Measurements from ENCODE around the gene NBL1.

NBL1 gene

GRCh38 chr1:19647643-19648042, 3.5 kb downstream of the NBL1 start:
- no peak for DNase-seq

GRCh38 chr1:19648239-19648638, 4.1 kb downstream of the NBL1 start:
- no peak for DNase-seq

GRCh38 chr1:19648689-19649088, 4.6 kb downstream of the NBL1 start:
- peak; percentile 24 for DNase-seq

- no peak for DNase-seq
Measured at GRCh38 chr1:19650416-19651140, 6.5 kb downstream of the NBL1 start.

GRCh38 chr1:19651141-19651737, 7.1 kb downstream of the NBL1 start:
- DNase-seq = peak; percentile 47

- DNase-seq = no peak
Measured at GRCh38 chr1:19654386-19654785, 10.3 kb downstream of the NBL1 start.

DNA sequence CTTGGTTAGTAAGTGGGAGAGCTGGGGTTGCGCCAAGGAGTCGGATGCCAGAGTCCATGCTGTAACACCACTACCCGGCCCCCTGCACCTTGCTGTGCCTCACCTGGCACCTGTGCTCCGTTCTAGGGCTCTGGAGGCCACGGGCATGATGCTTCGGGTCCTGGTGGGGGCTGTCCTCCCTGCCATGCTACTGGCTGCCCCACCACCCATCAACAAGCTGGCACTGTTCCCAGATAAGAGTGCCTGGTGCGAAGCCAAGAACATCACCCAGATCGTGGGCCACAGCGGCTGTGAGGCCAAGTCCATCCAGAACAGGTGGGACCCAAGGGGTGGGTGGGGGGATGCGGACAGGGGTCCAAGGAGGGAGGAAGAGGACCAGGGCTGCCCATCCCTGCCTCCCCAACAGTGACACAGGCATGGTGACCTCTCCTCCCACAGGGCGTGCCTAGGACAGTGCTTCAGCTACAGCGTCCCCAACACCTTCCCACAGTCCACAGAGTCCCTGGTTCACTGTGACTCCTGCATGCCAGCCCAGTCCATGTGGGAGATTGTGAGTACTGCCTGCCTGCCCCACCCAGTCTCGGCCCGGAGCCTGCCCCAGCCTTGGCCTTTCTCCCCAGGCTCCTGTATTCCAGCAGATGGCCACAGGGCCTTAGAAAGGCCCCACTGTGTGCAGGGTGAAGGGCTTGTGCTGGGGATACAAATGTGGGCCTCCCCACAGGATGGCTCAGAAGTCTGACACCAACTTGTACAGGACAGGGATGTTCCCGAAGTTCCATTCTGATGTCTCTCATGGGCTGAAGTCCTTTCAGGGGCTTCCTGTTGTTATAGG, 11.0 kb downstream of the NBL1 start:
- DNase-seq = no peak

DNA sequence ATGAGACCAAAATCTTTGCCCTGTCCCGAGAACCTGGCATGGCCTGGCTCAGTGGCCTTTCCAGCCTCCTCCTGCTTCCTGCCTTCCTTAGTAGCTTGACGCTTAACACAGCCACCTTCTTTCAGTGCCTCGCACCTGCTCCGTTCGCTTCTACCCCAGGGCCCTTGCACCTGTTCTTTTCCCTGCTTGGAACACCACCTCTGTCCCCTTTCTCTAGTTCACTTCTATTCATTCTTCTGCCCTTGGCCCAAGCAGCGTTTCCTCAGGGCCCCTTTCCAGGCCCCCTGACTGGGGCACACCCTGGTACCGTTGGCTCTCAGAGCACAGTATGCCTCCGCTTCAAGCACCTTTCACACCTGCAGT, 11.6 kb downstream of the NBL1 start:
- no peak for DNase-seq

DNA sequence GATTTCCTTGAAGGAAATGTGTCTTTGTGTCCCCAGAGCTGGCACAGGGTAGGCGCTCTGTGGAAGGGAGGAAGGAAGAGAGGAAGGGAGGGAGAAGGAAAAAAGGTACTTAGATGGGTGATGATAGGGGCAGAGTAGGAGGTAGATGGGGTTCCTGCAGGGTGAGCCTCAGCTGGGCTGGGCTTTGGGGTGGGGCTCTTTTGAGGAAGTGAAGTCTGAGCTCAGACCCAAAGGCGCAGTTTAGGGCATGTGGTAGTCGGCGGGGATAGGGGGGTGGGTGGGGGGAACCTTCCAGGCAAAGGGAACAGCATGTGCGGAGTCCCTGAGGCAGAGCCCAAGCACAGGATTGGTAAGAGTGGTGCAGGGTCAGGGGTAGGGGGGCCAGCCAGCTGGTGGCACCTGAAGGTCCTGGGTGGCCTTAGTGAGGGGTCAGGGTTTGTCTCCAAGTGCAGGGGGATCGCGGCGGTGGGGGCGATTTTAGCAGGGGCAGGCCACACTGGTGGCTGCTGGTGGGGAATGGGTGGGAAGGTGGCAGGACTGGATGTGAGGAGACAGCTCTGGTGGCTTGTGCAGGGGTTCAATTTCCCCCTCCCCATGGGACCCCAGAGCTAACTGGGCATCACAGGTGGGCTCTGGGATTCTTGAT, 12.1 kb downstream of the NBL1 start:
- no peak for DNase-seq

DNA sequence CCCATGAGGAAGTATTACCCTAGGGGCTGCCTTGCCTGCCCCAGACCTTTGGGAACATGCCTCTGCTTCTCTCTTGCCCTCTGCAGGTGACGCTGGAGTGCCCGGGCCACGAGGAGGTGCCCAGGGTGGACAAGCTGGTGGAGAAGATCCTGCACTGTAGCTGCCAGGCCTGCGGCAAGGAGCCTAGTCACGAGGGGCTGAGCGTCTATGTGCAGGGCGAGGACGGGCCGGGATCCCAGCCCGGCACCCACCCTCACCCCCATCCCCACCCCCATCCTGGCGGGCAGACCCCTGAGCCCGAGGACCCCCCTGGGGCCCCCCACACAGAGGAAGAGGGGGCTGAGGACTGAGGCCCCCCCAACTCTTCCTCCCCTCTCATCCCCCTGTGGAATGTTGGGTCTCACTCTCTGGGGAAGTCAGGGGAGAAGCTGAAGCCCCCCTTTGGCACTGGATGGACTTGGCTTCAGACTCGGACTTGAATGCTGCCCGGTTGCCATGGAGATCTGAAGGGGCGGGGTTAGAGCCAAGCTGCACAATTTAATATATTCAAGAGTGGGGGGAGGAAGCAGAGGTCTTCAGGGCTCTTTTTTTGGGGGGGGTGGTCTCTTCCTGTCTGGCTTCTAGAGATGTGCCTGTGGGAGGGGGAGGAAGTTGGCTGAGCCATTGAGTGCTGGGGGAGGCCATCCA, 12.8 kb downstream of the NBL1 start:
- no peak for DNase-seq

GRCh38 chr1:19657511-19657910, 13.4 kb downstream of the NBL1 start:
- no peak for DNase-seq

GRCh38 chr1:19658186-19658585, 14.1 kb downstream of the NBL1 start:
- no peak for DNase-seq

GRCh38 chr1:19661721-19662228, 17.7 kb downstream of the NBL1 start:
- peak; percentile 40 for DNase-seq

DNA sequence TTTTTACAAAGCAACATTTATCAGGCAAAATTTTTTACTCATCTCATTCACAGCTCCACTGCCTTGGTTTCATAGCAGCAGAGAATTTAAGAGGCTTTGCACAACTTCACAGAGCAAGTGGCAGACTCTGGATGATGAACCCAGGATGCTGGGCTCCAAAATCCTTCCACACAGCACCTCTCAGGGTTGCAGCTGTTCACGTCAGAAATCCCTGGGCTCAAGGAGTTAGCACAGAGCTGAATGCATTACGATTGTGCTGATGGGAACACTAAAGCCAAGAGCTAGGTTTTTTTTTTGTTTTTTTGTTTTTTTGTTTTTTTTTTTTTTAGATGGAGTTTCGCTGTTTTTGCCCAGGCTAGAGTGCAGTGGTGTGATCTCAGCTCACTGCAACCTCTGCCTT, 18.2 kb downstream of the NBL1 start:
- DNase-seq = no peak

- no peak for DNase-seq
Measured at GRCh38 chr1:19664453-19665185, 20.5 kb downstream of the NBL1 start, which contains the start of gene HTR6. HTR6 (plus strand) TSS chr1:19664875; CDS start chr1:19665754, 879 bp downstream.

DNA sequence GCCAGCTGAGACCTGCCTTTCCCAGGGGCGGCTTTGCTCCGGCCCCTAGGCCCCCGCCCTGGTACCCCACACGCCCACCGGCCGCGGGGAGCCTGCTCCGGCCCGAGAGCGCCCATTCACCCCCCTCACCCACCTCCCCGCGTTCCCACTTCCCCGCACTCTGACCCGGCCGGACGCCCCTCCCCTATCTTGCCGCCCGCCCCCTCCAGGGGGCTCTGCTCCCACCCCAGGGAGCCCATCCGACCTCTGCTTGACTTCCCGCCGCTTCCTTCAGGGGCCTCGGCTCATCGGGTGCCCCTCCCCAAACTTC, 21.0 kb downstream of the NBL1 start:
- DNase-seq = no peak

- DNase-seq = no peak
Measured at GRCh38 chr1:19665496-19666465, 21.7 kb downstream of the NBL1 start.

GRCh38 chr1:19668888-19669287, 24.8 kb downstream of the NBL1 start:
- DNase-seq = no peak

DNA sequence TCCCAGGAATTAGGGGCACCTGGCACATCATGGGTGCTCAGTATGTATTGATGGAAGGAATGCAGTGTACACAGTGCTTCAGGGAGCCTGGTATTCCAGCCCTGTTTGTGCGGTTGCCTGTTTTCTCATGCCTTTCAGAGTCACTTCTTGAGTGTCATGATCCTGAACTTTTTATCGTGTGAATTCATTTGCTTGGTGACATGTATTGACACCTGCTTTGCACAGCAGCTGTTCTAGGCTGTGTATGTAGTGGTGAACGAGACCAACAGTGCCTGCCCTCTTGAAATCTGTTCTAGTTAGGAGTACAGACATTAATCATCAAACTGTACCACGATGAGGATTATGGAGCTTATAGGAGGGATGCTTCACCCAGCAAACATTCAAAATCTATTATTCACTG, 26.7 kb downstream of the NBL1 start:
- no peak for DNase-seq

GRCh38 chr1:19672237-19672636, 28.1 kb downstream of the NBL1 start:
- DNase-seq = no peak

DNA sequence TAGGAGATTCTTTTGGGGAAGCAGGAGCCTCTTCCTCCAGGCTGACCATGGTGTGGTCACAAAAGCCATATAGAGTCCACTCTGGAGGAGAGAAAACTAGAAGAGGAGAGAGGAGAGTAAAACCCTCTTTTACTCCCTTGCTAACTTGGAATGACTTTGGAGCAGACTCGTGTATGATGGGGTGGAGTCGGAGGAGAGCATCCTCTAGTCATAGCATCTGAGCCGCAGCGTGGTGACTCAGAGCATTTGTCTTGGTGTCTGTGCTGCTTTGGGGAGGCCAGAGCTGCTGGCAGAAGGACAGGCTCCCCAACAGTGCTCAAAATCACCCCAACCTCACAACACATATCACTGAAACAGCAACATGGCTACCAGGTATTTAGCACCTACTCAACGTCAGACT, 31.7 kb downstream of the NBL1 start:
- no peak for DNase-seq
